ENCODE data around the gene C1QTNF1.
"Not testable (repeated sequence)": the region's sequence is repeated elsewhere in the genome, so short reads cannot be mapped to it uniquely, and the experiment has no call there.

The C1QTNF1 gene

DNA sequence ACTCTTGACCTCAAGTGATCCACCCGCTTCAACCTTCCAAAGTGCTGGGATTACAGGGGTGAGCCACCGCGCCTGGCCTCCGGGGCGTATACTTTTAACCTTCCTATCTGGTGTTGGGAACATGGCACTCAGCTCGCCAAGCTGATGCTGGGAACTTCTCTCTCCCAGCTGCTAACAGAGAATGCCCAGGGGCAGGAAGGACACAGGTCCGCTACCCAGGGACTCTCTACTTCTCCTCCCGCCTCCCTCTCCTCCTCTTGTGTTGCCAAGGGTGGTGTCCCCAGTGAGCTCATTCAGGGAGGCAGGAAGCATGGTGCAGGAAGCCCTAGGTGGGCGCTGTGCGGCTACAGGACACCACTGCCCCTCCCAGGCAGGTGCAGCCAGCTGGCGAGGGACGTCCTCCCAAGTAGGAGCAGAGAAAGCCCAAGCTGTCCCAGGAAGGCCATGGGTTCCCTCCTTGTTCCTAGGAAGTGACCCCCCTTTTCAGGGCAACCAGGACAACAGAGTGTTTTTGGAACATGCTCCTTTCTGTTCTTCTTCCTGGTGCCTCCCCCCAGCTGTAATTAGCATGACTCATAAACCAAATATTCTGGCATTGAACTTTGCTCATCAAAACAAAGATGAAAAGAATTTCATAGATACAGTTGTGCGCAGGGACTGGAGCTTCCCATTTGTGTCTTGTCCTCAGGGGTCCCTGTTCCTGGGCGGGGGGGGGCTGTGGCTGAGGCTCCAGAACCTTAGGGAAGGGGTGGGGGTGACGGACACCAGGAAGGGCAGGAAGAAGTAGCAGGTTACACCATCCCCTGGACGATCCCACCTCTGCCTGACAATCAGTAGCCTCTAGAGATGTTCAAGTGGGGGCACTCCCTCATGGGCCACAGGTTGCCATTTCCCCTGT is 2.7 kb downstream of the C1QTNF1 start:
- no peak for FAIRE-seq

DNA sequence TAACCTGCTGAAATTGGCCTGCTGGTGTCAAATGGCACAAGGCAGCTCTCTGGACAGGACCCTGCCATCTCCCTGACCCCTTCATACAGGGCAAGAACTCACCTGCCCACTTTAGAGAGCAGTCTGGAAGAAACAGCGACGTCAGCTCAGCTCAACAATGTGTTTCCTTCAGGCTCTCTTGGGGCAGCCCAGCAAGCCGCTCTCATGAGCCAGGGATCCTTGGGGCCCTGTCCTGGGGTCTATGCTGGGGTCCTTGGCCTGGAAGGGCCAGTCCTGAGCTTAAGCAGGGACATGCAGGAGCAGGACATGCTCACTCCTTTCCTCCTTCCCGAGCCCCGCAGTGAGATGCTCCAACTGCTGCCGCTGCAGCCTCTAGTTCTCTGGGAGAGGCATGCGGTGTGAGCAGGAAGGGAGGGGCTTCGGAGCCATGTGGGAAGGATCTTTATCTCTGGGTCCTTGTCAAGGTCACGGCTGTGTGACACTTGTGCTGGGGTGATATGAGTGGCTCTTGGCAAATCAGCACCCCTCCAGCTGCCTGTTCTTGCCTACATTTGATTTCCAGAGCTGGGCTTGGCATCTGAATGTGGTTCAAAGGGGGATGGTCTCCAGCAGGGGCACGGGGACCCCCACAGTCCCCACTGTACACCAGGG is 3.4 kb downstream of the C1QTNF1 start:
- no peak for FAIRE-seq

DNA sequence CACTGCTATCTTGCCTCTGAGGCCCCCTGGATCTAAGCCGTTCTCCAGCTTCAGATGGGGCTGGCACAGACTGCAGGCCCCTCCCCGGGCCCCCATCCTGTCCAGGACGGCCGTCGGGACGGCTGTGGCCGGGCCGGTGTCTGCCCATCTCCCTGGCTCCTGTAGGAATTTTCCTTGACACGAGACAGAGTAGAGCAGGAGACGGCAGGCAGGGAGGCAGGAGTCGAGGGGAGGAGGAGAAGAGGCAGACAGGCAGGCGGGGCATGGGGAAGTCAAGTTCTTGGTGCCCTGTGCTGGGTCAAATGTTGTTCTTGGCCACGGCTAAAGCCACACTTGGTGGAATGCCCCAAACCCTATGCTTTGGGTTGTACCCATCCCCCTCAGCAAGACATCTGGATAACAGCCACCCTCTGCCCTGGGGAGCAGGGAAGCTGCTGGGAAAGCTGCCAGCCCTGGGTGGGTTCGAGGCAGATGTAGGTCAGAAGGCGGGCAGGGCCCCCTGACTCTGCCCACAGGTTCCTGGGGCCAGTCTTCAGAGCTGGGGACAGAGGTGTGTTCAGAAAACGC is 4.0 kb downstream of the C1QTNF1 start:
- FAIRE-seq, result no peak

DNA sequence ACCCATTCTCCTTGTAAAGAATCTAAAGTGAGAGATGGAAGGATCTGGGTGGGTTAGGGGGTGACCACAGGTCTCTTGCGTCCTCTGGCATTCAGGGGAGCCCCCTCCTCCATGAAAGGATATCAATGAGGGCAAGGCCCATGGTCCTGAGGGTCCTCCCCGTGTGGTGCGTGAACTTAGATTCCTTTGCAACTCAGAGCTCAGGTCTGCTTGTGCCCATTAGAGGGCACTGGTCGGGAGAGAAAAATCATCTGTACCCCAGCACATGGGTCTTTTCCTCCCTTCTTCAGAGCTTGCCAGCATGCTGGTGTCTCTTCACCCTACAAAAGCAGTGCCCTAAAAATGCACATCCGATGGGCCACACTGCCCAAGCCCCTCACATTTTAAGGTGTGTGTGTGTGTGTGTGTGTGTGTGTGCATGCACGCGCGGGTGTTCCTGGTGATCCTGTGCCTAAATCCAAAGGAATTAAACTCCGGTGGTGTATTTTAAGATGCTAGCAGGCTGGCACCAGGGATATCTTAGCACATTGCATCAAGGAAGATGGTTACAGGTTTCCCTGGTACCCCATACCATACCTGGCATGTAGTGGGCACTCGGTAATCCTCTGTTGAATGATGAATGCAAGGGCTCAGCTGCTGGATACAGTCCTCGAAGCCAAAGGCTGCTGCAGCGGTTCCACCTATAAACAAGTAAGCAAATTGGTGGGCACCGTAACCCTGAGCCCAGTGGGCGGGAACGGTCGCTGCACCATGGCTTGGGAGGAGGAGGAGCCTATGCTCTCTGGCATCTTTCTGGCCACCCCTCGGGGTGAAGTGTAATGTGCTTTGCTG is 4.7 kb downstream of the C1QTNF1 start:
- no peak for FAIRE-seq

DNA sequence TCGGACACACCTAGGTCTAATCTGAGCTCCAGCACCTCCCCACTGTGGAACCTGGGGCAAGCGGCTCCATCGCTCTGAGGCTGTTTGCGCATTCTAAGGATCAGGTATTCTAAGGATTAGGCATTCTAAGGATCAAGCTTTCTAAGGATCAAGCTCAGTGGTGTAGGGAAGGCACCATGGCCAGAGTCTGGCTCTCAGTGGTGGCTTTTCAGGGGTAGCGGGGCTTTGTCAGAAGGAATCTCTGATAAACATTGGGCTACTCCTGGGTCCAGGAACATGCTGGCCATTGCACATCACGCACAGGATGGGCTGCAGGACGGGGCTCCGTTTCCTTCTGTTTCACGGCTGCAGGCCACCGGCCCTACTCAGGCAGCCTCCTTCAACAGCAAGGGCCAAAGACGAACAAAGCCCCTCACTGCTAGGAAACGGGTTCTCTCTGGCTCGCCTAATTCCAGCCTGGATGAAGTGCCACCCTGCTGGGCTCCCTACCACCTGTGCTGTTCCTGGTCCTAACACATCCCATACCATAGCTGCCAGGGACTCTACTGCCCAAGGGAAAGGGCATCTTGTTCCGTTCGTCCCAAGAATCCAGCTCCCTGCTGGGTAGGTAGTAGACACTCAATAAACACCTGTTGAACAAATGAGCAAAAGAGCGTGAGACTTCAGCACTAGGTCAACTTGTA is 5.5 kb downstream of the C1QTNF1 start:
- no peak for FAIRE-seq

DNA sequence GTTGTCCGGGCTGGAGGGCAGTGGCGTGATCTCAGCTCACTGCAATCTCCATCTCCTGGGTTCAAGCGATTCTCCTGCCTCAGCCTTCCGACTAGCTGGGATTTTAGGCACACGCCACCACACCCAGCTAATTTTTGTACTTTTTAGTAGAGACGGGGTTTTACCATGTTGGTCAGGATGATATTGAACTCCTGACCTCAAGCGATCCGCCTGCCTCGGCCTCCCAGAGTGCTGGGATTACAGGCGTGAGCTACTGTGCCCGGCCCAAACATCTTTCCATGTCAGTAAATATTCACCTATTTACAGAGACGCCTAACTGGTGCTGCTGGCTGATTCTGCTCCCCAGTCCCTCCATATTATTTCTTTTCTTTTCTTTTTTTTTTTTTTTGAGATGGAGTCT is 6.7 kb downstream of the C1QTNF1 start:
- FAIRE-seq, result not testable (repeated sequence)

DNA sequence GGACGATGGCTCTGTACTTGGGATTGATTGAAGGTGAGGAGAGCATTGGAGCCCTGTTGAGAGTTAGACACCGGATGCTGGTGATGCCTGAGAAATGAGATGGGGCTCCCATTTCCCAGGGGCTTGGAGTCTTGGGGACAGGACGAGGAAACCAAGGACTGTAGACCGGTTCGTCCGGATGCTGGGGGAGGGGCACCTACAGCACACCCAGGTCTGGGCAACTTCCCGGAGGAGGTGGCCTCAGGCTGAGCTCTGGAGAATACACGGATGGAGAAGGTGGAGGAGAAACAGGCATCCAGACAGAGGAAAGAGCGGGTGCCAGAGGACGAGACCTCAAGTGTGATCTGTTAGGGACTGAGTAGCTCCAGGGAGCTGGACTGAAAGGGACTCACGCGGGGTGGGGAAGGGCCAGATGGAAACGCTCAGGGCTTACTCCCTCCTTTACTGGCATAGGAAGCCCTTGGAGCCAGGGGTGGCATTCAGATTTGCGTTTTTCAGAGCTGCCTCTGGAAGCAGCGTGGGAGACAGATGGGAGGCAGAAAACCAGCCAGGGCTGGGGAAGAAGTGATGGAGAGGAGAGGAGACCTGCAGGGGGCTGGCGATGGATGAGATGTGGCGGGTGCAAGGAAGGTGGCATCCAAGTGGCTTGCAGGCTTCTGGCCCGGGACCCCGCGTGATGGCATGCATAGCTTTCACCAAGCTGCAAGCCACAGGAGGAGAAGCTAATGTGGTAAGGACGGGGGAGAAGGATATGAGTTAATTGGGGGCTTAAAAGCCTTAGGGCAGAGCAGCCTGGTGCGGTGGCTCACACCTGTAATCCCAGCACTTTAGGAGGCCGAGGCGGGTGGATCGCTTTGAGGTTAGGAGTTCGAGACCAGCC is 8.3 kb downstream of the C1QTNF1 start:
- FAIRE-seq, result no peak

DNA sequence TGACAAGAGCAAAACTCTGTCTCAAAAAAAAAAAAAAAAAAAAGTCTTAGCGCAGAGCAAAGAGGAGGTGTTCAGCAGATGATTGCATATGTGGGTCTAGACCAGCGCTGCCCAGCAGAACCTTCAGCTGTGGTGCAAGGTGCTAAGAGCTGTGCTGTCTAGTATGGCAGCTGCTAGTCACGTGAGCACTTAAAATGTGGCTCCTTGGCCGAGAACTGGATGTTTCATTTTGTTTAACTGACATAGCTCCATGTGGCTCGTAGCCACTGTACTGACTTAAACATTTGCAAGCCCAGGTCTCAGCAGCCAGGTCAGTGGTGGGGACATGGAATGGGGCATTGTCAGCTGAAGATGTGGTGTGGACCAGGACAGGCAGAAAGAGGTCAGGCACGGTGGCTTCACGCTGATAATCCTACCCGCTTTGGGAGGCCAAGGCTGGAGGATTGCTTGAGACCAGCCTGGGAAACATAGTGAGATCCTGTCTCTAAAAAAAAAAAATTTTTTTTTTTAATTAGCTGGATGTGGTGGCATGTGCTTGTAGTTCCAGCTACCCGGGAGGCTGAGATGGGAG is 9.2 kb downstream of the C1QTNF1 start:
- no peak for FAIRE-seq

DNA sequence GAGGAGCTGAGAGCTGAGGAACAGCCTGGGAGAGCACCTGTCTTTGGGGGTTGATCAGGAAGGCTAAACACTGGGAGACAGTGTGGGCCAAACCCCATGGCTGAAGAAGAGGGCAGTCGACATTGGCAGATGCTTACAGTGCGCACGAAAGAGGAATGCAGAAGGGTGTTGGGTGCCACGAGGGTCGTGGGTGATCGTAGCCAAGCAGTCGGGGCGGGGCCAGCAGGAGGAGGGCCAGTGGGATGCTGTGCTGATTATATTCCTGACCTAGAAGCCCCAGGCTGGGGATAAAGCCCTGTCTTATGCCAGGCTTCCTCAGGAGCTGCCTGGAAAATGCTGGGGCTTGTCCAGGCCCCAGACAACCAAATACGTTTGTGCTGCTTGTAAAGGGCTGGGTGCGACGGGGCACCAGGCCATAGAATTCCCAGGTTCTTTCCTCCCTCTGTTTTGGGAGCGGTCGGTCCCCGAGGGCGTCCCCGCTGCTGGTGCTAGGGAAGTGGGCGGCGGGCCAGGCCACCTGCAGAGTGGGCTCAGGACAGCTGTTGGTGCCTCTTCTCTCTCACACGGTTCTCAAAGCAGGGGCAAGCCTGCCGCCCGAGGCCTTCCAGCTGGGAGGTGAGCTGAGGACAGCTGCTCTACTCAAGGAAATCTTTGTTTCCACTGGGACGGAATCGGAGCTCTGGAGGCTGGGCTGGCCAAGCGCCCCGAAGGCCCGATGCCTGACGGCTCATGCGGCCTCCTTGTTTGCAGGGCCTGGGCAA is 10.0 kb downstream of the C1QTNF1 start:
- no peak for FAIRE-seq

DNA sequence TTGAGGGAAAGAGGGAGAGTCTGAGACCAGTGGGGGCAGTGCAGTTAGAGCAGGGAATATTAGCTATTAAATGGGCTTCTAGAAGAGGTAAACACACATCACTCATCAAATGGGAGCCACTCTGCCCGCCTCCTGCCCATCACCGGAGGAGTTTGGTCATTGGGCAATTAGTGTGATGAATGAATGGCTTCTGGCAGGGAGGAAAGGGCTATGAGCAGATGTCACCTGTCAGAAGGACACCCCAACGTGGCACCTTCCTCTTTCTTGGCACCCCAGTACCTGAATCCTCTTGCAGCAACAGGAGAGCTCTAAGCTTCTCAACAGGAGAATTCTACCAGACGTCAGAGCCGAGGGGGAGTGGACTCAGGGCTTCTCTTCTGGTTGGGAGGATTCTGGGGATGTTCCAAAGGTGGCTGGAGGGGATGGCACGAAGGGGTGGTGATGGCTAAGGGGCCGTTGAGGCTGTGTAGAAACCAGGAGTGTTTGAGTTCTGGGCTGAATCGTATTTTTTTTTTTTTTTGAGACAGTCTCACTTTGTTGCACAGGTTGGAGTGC is 11.0 kb downstream of the C1QTNF1 start:
- FAIRE-seq, result no peak

DNA sequence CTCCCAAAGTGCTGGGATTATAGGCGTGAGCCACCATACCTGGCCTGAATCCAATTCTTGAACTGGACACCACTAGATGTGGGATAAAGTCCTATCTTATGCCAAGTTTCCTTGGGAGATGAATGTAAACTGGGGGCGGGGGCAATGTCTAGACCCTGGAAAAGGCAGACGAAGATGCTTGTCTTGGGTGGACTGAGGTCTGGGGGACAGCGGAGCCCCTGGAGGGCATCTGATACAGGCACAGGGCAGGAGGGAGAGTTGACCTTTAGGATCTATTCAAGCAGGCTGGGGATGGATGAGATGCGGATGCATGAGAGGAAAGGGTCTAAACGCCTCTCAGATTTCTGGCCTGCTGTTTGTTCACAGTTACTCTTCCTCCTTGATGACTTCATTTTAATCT is 11.7 kb downstream of the C1QTNF1 start:
- FAIRE-seq, result no peak

DNA sequence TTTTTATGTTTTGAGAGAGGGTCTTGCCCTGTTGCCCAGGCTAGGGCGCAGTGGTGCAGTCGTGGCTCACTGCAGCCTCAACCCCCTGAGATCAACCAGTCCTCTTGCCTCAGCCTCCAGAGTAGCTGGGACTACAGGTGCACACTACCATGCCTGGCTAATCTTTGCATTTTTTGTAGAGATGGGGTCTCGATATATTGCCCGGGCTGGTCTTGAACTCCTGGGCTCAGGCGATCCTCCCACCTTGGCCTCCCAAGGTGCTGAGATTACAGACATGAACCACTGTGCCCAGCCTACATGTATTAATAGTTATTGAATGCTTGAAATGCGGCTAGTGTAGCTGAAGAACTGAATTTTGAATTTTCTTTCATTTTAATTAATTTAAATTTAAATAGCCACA is 12.2 kb downstream of the C1QTNF1 start:
- FAIRE-seq, result no peak

DNA sequence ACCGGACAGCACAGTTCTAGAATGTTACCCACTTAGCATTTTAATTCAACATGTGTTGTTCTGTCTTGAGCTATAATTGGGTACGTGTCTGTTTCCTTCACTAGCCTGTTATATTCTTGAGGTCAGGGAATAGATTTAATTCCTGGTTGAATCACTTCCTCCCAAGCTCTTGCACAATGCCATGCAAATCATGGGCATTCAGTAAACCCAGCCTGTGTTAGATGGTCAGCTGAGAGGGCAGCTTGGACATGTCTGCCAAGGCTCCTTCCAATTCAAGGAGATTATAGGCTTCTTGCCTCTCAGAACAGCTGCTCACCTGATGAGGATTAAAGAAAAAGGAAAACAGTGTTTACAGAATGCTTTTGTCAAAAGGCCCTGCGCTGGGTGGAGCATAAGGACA is 12.6 kb downstream of the C1QTNF1 start:
- no peak for FAIRE-seq

DNA sequence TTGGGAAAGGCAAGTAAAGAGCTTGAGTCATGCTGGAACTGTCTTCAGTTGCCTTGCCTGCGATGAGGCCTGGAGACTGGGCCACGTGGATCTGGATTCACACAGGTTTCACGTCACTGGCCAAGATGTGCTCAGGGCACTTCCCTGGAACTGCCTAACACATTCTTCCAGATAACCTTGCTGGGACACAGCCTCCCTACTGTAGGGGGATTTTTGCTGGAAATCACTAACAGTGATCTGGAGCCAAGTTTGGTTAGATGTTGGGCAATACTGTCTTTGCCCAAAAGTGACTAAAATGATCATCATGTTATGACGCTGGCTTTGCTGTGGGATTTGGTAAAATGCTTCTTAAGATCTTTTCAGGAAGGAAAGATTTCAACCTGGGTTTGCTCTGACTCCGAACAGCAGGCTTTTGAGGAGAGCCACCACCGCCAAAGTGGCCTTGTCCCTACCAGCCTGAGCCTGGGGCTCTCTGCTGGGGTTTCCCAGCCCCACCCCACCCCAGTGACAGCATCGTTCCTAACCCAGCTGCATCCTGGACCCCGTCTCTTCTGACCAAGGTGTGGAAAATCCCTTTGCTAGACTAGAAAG is 14.7 kb downstream of the C1QTNF1 start:
- FAIRE-seq, result no peak

DNA sequence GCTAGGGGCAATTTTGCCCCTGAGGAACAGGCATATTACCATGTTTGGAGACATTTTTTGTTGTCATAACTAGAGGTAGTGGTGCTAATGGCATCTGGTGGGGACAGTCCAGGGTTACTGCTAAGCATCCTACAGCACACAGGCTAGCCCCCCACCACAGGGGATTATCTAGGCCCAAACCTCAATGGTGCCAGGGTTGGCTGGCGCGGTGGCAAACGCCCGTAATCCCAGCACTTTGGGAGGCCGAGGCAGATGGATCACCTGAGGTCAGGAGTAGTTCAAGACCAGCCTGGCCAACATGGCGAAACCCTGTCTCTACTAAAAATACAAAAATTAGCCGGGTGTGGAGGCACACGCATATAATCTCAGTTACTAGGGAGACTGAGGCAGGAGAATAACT is 15.2 kb downstream of the C1QTNF1 start:
- FAIRE-seq, result no peak

DNA sequence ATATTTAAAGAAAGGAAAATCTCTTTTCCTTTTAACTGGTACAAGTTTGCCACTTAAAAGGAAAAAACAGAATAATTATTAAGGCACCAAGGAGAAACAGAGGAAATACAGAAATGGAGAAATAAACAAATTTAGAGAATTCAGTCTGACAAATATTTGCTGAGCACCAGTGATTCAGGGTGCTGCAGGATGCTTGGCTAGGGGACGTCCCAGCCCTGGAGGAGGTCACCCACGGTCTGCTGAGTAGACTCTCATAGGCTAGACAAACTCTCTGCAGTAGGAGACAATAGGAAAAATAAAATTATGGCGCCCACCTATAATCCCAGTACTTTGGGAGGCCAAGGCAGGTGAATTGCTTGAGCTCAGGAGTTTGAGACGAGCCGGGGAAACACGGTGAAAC is 15.9 kb downstream of the C1QTNF1 start:
- FAIRE-seq, result no peak

DNA sequence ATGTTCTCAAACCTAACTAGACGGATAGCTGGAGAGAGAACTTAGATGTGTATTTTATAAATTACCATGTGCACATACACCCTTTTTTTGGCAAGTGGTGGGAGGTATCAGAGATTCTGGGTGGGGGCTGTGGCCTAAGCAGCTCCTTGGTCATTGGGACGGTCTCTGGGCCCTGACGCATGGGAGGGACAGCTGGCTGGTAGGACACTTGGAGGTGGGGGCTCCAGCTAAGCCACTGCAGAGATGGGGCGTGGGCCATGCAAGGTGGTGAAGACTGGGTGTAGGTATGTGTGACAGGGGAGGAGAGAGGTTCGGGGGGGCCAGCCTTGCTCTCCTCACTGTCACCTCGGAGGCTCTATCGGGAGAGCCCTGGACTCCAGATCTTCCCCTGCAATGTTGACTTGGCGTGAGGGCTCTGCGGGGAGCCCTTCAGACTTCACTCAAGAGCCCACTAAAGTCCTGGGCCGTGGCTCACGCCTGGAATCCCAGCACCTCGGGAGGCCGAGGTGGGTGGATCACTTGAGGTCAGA is 17.1 kb downstream of the C1QTNF1 start:
- FAIRE-seq, result no peak

DNA sequence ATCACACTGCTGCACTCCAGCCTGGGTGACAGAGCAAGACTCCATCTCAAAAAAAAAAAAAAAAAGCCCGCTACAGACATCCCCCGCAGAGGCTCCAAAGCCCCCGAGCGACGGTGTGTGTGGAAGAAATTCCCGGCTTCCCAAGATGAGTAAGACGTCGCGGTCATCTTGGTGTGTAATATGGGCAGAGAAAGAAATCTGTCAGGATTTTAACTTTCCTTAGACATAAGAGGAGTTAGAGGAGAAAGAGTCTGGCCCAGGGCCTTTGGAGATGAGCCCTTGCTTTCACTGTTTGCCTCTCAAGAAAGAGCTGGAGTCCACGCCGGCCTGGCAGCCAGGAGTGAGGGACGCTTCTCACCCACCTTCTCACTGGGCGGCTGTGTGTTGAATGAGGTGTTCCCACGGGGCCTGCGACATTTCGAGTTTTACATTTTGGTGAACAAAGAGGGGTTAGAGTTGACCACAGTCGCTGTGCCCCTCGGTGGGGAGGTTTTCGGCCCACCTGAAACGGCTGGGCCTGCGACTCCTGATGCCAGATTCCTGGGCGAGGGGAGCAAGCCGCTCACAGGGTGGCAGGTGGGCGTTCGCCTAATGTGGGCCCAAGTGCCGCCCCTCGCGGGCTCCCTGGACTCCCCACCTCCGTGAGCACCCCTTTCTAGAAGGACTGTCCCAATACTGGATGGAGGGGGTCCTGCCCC is 17.9 kb downstream of the C1QTNF1 start:
- FAIRE-seq, result no peak

Measured in G401.6 (cell line).